GM21717 (cell line): ENCODE data around the gene CEP295NL.
"Not testable (repeated sequence)": the region's sequence is repeated elsewhere in the genome, so short reads cannot be mapped to it uniquely, and the experiment has no call there.

Experiments used
- ATAC-seq: cut with Tn5 transposase; IDR thresholded peaks from one replicate; pipeline ENCODE4 v1.9.1; 2021; ENCODE audit warnings: mild to moderate bottlenecking, moderate library complexity; ENCODE audit not compliant: unreplicated experiment

CEP295NL gene

DNA sequence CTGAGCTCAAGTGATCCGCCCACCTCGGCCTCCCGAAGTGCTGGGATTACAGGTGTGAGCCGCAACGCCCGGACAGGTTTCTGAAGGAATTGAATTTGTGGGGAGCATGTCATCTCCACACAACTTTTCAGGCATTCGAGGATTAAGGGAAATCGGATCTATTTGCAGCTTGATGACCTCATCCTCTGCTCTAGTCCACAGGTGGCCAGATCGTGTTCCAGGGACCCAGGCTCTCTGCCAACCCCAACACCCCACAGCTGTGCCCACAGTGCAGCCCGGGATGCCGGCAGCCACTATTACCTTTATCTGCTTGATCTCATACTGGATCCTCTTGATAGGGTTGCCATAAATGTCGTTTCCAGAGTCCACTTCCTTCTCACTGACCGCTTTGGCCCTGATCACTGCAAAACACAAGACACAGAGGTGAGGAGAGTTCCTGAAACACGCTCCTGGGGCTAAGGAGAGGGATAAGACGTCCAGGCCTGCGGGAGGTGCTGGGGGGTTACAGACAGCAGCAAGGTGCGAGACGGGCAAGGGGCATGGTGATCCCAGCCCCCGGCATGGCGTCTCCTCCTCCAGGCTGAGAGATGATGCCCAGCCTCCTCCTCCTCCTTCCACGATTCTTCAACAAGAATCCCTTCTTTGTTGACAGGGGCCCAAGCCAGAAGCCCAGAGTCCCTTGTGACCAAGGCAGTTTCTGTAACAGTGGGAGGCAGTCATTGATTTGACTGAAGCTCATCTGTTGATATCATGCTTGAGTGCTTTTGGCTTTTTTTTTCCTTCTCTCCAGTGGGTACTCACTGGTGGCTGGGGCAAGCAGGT, 29.3 kb downstream of the CEP295NL start:
- no peak for ATAC-seq

DNA sequence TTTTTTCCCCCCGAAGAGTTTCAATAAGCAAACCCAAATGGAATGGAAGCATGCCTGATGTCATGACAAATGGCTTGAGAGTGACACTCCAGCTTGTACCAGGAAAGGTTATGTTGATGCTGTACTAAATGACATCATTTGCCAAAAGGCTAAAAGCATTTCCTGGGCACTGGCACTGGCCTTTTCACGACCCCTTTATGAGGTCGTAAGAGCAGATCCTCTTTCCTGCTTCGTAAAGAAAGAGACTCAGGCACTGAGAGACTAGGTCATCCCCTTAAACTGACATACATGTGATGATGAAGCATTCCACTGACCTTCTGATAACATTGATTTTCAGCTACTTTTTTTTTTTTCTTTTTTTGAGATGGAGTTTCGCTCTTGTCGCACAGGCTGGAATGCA, 30.5 kb downstream of the CEP295NL start:
- no peak for ATAC-seq

DNA sequence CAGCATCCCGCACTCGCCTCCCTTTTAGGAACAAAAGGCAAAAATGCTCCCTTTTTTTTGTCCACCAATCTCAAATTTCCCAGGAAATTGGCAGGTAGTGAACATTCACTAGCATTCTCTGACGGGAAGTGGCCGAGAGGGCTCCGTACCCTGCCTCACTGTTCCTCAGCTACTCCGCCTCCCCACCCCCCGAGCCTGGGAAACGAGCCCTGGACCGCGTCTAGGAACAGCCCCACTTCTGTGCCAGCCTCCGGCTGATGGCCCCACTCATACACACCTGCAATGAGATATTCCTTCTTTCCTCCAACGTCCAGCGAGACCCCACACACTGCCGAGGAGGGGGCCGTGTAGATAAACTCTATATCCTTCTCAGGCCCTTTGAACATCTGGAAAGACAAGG, 32.4 kb downstream of the CEP295NL start:
- no peak for ATAC-seq

DNA sequence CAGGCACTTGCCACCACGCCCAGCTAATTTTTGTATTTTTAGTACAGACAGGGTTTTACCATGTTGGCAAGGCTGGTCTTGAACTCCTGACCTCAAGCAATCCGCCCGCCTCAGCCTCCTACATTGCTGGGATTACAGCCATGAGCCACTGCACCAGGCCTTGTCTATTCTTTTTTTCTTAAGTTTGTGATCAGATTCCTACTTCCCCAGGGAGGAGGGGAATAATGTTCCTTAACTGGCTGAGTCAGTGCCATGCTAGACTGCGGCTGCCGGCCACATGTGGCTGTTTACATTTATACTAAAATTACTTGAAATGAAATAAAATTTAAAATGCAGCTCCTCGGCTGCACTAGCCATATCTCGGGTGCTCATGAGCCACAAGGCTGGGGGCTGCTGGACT, 34.6 kb downstream of the CEP295NL start:
- no peak for ATAC-seq

DNA sequence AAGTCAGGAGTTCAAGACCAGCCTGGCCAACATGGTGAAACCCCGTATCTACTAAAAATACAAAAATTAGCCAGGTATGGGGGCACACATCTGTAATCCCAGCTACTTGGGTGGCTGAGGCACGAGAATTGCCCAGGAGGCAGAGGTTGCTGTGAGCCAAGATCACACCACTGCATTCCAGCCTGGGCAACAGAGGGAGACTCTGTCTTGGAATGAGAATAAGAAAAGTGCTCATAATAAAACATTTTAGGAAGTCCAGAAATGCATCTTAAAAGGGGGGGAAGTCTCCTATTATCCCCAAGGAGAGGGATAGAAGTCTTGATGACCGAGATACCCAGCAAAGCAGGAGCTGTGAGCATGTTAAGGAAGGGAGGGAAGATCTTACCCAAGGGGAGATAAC, 36.0 kb downstream of the CEP295NL start:
- not testable (repeated sequence) for ATAC-seq

DNA sequence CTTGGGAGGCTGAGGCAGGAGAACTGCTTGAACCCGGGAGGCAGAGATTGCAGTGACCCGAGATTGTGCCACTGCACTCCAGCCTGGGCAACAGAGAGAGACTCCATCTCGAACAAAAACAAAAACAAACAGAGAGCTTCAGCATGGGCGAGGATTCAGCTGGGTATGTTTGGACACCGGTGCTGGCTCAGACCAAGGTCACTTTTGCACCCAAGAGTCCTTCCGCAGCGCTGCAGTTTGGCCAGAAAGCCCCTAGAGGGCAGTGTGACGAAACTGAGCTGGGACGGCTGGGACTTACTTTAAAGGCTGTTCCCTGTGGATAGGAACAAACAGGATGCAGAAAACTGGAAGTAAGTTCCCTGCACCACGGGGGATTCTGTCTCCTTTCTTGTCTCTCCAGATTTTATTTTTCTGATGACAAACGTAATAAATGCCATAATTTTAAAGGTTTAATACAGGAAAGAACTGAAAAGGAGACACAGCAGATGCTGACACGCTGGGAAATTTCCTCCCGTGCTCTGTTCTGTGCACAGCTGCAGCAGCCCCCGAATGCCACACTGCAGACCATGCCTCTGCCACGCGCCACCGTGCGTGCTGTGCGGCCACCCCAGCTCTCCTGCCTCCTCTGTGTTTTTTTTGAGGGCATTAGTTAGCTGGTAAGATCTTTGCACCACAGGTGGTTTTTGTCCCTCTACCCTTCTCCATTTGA, 37.2 kb downstream of the CEP295NL start:
- ATAC-seq: no peak

DNA sequence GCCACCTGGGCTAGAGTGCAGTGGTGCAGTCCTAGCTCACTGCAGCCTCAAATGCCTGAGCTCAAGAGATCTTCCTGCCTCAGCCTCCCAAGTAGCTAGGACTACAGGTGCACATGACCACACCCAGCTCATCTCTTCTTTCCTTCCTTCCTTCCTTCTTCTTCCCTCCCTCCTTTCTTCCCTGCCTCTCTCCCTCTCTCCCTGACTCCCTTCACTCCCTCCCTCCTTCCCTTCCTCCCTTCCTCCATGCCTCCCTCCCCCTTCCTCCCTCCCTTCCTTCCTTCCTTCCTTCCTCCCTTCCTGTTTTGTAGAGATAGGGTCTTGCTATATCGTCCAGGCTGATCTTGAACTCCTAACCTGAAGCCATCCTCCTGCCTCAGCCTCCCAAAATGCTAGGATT, 38.9 kb downstream of the CEP295NL start:
- no peak for ATAC-seq

DNA sequence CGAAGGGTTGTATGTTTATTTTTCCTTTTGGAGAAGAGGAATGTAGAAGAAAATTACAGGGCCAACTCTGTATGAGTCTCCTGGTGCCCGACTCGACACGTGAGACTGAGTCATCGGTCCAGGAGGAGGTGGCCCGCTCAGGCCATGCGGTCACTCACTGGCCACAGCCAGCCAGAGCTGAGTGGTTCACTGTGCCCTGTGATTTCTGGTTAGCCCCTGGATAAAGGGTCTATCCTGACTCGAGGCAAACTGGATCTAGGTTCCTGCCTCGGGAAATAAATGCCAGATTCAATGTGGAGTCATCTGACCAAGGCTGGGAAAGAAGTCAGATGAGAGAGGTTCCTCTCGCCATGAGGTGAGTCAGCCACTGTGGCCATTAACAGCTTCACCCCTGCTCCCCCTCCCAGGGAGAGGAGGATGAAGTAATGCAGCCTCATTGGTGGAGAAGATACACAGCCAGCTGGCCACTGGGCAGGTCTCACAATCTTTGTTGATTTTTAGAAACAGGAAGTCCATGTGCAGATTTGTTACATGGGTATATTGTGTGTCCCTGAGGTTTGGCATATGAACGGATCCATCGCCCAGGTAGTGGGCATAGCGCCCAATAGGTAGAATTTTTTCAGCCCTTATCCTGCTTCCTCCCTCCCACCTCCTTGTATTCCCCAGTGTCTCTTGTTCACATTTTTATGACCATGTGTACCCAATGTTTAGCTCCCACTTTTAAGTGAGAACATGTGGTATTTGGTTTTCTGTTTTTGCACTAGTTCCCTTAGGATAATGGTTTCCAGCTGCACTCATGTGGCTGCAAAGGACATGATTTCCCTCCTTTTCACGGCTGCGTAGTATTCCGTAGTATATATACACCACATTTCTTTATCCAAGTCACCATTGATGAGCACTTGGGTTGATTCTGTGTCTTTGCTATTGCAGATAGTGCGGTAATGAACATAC, 40.7 kb downstream of the CEP295NL start:
- no peak for ATAC-seq

DNA sequence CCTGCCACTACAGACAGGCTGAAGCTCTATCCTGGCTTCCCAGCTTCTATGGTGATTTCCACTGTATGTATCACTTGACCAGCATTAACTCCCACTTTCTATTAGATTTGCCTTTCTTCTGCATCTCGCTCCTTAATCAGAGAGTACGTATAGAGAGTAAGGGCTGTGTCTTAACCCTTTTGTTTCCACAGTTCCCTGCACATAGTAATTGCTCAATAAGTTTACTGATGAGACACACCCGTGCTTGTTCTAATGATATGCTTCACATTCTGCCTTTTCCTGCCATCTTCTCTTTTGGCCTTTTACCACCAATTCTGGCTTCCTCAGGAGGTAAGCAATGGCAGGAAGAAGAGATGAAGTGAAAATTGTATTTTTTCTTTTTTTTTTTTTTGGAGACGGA, 41.8 kb downstream of the CEP295NL start:
- ATAC-seq: no peak

DNA sequence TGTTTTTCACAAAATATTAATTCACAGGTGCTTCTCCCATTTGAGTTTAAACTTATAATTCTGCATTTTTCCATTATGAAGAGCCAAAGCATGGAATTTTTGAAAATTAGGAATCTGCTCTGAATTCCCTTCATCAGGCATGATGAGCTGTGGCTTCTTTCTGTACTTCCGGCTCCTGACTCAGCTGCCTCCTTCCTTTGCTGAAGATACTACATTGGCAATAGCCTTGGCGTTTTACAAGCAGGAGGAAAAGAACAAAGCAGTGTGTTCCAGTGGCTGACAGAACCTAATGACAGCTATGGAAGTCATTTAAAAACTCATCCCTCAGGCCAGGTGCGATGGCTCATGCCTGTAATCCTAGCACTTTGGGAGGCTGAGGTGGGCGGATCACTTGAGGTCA, 44.0 kb downstream of the CEP295NL start:
- ATAC-seq: no peak

DNA sequence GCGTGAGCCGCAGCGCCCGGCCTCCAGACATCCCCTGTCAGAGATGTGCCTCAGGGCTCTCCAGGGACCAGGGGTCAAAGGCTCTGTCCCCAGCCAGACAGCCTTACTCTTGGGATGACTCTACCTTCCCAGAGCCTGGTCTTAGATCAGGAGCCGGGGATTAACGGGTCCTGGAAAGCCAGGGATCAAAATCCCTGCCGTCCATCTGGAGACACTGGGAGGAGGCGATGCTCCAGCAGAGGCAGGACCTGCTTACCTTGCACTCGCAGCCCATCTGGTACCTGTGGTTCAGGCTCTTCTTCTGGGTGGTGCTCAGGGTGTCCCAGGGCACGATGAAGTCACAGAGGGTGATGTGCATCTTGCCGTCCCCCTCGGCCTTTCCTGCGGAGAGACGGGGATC, 45.7 kb downstream of the CEP295NL start:
- no peak for ATAC-seq

DNA sequence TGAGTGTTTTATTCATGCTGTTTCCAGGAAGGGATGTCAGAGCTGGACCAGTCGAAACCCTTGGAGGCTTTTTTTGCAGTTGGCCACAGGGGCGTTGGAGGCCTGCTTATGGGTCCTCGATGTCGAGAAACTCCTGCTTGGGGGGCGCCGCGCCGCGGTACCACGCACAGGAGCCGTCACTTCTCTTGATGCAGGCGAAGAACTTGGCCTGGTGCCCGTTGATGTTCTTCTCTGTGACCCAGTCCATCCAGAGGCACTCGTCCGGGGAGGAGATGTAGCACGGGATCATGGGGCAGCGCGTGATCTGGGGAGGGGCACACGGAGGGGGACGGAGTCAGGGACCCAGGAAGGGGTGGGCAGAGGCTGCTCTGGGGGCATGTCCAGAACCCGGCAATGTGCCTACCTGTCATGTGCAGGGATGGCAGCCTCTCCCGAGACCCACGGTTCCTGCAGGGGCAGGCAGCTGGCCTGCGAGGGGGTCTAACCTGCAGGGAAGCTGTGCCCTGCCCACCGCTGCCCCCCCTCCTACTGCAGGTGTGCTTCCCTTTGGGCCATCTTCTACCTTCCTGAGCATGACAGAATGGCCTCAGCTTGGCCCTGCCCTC, 47.3 kb downstream of the CEP295NL start:
- ATAC-seq: no peak

DNA sequence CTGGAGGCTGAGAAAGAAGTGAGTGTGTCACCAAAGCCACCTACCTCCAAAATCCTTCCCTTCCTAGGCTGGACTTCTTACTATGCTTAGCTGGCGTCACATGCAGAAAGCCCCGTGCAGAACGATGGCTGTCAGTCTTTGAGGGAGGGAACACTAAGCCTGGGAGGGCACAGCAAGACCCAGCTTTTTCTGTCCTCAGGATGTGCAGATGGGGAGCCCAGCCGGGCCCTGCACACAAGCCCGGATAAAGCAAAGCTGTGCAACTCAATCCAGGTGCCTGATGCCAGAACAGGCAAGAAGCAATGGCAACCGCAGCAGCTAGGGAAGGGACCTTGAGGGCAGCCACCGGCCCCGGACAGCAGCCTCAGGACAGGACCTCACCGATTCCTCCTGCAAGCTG, 48.5 kb downstream of the CEP295NL start:
- ATAC-seq: no peak

DNA sequence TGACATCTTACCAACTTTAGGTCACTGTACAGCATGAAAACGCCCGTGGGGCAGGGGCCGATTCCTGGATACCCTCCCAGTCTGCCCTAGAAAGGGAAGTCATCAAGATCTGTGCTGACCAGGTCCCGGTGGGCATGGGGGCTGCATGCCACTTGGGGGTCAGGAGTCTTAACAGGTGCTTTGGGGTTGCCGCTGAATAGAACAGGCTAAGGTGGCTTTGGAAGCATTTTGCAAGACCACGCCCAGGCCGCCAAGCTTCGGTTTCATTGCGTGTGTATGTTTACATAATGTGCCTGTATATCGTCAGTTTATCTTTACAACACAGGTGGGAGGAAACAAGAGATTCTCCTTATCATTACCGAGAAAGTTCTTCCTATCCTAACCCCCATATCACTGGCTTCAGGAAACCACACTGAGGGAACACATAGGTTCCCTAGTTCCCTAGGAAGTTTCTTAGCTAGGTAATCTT, 49.0 kb downstream of the CEP295NL start:
- no peak for ATAC-seq

DNA sequence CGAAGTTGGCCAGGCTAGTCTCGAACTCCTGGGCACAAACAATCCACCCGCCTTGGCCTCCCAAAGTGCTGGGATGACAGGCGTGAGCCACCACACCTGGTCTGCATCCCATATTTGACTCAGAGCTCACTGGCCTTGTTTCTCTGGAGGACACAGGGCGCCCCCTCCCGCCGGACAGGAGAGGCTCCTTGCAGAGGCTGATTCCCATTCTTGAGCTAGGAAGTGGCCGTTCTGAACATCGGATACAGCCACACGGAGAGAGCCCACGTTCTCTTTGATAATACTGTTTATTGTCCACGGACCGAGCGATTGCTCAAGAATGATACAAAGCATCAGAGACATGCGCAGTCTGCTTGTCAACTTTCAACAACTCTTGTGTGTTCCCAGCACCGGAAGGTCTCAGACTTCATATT, 50.3 kb downstream of the CEP295NL start:
- ATAC-seq: no peak

DNA sequence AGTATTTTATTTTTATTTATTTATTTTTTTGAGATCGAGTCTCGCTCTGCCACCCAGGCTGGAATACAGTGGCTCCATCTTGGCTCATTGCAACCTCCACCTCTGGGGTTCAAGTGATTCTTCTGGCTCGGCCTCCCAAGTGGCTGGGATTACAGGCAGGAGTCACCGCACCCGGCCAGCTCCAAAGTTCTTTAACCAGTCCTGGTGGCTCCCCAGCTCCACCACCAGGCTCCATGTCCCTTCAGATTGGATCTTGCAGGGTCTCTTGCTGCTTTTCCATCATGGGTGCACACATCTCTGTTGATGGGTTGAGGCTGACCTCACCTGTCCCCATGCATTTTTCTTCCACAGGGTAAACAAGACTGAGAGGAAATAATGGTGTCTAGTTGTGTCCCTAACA, 54.0 kb downstream of the CEP295NL start:
- ATAC-seq: no peak

DNA sequence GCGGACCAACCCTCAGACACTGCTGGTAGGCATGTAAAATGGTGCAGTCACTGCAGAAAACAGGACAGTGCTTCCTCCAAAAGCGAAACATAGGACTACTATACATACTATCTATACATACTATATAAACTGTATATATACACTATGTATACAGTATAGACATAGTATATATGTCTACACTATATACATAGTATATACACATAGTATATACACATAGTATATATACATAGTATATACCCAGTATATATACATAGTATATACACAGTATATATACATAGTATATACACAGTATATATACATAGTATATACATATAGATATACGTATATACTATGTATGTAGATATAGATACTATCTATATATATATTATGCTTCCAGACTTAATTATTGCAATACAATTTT, 55.9 kb downstream of the CEP295NL start:
- ATAC-seq: no peak

DNA sequence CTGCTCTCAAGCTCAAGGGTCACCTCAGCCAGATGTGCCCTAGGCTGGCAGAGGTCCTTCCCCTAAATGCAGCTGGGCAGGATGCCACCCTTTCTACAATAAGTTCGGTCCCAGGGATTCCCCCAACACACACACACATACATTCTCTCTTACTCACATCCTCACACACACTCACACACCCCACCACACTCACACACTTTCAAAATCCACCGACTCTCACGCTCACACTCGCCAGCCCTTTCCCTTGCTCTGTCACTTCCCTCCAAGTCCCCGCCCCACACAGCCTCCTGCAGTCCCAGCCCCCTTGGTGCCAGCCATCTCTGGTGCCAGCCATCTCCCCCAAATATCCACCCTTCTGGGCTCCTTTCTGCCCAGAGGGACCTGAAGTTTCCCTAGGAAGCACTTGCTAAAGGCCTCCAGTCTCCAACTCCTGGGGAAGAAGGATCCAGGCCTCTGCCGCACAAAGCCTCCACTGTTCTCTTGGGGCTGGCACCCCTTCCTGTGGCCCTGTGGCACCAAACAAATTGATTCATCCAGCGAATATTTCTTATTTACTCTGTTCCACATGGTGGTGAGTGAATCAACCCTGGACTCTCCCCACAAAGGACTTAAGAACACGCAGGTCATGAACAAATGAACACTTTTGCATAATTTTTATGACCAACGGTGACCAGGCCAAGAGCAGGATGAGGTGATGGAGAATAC, 58.5 kb downstream of the CEP295NL start:
- ATAC-seq: no peak

DNA sequence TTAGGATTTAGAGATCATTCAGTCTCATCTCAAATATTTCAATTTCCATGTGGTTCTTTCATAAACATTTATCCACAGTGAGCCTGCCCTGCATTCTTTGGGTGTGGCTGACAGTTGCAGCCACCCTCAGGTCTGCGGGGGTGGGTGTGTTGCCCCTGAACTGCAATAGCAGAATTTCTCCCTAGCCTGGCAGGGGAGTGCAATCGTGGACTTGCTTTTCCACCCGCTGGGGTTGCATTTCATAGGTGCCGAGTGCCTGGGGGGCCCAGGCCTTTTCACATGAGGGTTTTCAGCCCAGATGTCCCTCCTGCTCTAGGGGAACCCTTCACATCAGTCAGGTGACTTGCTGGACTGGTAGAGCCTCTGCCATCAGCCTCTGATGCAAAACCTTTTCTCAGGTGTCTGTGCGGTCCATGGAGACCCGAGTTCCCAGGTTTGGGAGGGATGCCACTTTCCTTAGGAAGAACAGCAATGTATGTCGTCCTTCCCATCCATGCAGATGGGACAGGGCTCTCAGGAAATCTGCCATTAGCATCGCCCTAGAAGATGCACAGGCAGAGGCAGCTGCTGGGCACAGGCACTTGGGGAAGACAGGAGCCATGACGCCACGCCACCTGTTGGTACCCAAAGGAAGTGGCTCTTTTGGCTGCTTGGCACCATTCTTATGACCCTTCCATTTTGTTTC, 60.0 kb downstream of the CEP295NL start:
- ATAC-seq: no peak
